SU-DHL-6 (cell line): ENCODE measurements around the gene CLDN19.

ENCODE experiments used
- H2AFZ ChIP-seq: fragments of 200-600 bp; sonication (generic); 2 replicates; pipeline ENCODE4 v1.6.1; 2014; ENCODE audit warnings: low read depth, mild to moderate bottlenecking, moderate library complexity, mixed read lengths, antibody characterized with exemption, low read length; ENCODE audit not compliant: severe bottlenecking
- H3F3A ChIP-seq: fragments of 200-600 bp; shearing (Covaris generic); 2 replicates; pipeline ENCODE4 v1.6.0; 2016; ENCODE audit warnings: antibody characterized with exemption, mild to moderate bottlenecking; ENCODE audit not compliant: insufficient read depth
- H3K27ac ChIP-seq: fragments of 200-600 bp; sonication (generic); 2 replicates; pipeline ENCODE4 v1.5.1; 2016; ENCODE audit warnings: low read depth, mild to moderate bottlenecking, low read length, moderate library complexity, mixed read lengths
- H3K27me3 ChIP-seq: fragments of 200-600 bp; sonication (generic), shearing (Covaris generic); 2 replicates; pipeline ENCODE4 v1.6.0; 2014; ENCODE audit warnings: mild to moderate bottlenecking, low read length
- H3K36me3 ChIP-seq: fragments of 200-600 bp; sonication (generic); 2 replicates; pipeline ENCODE4 v1.6.1; 2014; ENCODE audit warnings: mild to moderate bottlenecking, low read length, mixed read lengths
- H3K4me2 ChIP-seq: fragments of 300-600, 200-600 bp; shearing (Covaris generic), sonication (generic); 2 replicates; pipeline ENCODE4 v1.6.0; 2014; ENCODE audit warnings: low read length, low read depth, mild to moderate bottlenecking; ENCODE audit not compliant: poor library complexity, severe bottlenecking
- H3K4me3 ChIP-seq: fragments of 200-600 bp; sonication (generic); 2 replicates; pipeline ENCODE4 v1.5.1; 2014; ENCODE audit warnings: antibody characterized with exemption, low read length, mild to moderate bottlenecking, mixed read lengths; ENCODE audit not compliant: insufficient read depth, poor library complexity, severe bottlenecking
- H3K79me2 ChIP-seq: fragments of 200-600 bp; sonication (generic); 2 replicates; pipeline ENCODE4 v1.6.1; 2014; ENCODE audit warnings: mild to moderate bottlenecking, low read length, moderate library complexity; ENCODE audit not compliant: insufficient read depth
- H3K9ac ChIP-seq: fragments of 200-600 bp; sonication (generic); 2 replicates; pipeline ENCODE4 v1.7.0; 2014; ENCODE audit warnings: mild to moderate bottlenecking, low read length
- H3K9me2 ChIP-seq: fragments of 200-600 bp; sonication (generic); replicated peaks from 2 replicates; pipeline ENCODE4 v1.6.1; 2014; ENCODE audit warnings: low read length; ENCODE audit not compliant: insufficient read depth
- H3K9me3 ChIP-seq: fragments of 200-600 bp; sonication (generic); 2 replicates; pipeline ENCODE4 v1.6.1; 2014; ENCODE audit warnings: low read length, mixed read lengths; ENCODE audit not compliant: insufficient read depth
- H4K20me1 ChIP-seq: fragments of 200-600 bp; sonication (generic); 2 replicates; pipeline ENCODE4 v1.6.1; 2014; ENCODE audit warnings: low read depth, mild to moderate bottlenecking, antibody characterized with exemption, low read length, moderate library complexity, mixed read lengths
- CTCF ChIP-seq: fragments of 200-600 bp; sonication (generic); IDR thresholded peaks from one replicate; pipeline ENCODE4 v1.5.1; 2017; ENCODE audit warnings: antibody characterized with exemption, mild to moderate bottlenecking, low read length, moderate library complexity; ENCODE audit not compliant: insufficient read depth, poor library complexity, severe bottlenecking
- EZH2phosphoT487 ChIP-seq: fragments of 200-600 bp; sonication (generic), shearing (Covaris generic); conservative IDR thresholded peaks from 2 replicates; pipeline ENCODE4 v1.6.1; 2018; ENCODE audit warnings: mild to moderate bottlenecking, antibody characterized with exemption, low read length, moderate library complexity, mixed read lengths

The CLDN19 gene

DNA sequence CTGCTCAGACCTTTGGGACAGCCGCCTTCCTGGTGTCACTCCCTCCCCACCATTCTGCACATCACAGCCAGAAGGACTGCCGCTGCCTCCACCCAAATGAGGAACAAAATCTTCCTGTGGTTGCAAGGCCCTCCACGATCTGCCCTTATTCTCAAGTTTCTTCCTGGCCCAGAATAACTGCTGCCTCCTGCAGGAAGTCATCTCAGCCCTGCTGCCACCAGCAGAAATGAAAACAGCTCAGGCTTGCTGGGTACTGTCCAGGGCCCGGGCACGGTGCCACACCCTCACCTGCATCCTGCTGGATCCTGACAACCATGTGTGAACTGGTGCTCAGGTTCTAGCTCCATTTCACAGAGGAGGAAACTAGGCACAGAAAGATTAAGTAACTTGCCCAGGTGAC lies 2.8 kb downstream of the CLDN19 start:
- Histone ChIP-seq H3K9me3 (no peaks in the 10 kb centered on the region), H4K20me1 (no peaks in the 10 kb centered on the region), H3K27ac (no peak overlapping the region), H3K79me2 (no peaks in the 10 kb centered on the region), H3K4me2 (no peak overlapping the region), H3K27me3 (no peaks in the 10 kb centered on the region), H3F3A (no peaks in the 10 kb centered on the region), H3K9ac (no peak overlapping the region), H3K9me2 (no peaks in the 10 kb centered on the region), H3K36me3 (no peaks in the 10 kb centered on the region), H2AFZ (no peak overlapping the region), H3K4me3 (no peak overlapping the region)
- no peak for TF ChIP-seq CTCF
- no peak for TF ChIP-seq EZH2phosphoT487

DNA sequence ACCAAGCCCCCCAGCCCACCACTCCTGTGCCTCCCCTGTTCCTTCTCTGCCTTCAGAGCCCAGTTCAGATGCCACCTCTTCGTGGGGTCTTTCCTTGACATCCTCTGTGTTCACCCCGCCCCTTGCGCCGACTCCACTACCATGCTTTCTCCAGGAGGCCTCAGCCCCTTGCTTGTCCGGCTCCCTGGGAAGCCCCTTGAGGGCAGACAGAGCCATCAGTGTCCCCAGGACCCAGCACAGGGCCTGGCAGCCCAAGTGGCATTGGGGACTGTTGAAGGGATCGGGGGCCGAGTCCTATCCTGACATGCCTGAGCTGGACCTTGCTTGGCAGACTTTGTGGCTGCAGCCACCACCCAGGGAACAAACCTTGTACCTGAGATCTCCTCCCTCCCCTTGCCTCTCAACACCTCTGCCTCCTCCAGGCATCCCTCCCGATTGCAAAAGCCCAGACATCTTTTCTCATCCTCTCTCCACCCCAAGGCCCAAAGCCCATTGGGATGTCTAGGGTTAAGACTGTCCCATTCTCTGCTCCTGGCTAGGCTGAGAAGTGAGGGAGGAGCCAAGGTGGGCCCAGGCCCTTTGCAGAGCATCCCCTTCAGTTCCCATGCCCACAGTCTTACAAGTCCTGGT lies 3.4 kb downstream of the CLDN19 start:
- Histone ChIP-seq H3K4me3 (no peak overlapping the region), H3K36me3 (no peaks in the 10 kb centered on the region), H4K20me1 (no peaks in the 10 kb centered on the region), H3K9me2 (no peaks in the 10 kb centered on the region), H2AFZ (no peak overlapping the region), H3K4me2 (no peak overlapping the region), H3K9me3 (no peaks in the 10 kb centered on the region), H3K9ac (no peak overlapping the region), H3K27ac (no peak overlapping the region), H3K27me3 (no peaks in the 10 kb centered on the region), H3F3A (no peaks in the 10 kb centered on the region), H3K79me2 (no peaks in the 10 kb centered on the region)
- TF ChIP-seq EZH2phosphoT487 = no peak
- TF ChIP-seq CTCF = no peak

GRCh38 chr1:42736152-42736551 lies 3.9 kb downstream of the CLDN19 start:
- H3K9me2 ChIP-seq = no peaks in the 10 kb centered on the region
- H3K4me2 ChIP-seq = no peak overlapping the region
- H3K27ac ChIP-seq = no peak overlapping the region
- H4K20me1 ChIP-seq = no peaks in the 10 kb centered on the region
- no peaks in the 10 kb centered on the region for H3K79me2 ChIP-seq
- H3K27me3 ChIP-seq = no peaks in the 10 kb centered on the region
- H3K9ac ChIP-seq = no peak overlapping the region
- no peaks in the 10 kb centered on the region for H3K36me3 ChIP-seq
- H3K9me3 ChIP-seq = no peaks in the 10 kb centered on the region
- no peak overlapping the region for H3K4me3 ChIP-seq
- TF ChIP-seq CTCF = no peak
- no peak for TF ChIP-seq EZH2phosphoT487
- H2AFZ ChIP-seq = no peak overlapping the region
- H3F3A ChIP-seq = no peaks in the 10 kb centered on the region
